H1 (cell line): ENCODE measurements around the gene IQCE. TPM values are rescaled to one million over a fixed set of nuclear protein-coding genes. Genes with fewer than 3 reads are reported as not detected.

ENCODE experiments used
- CTCF ChIA-PET: fragments of 300-600 bp; sonication (Branson Sonifier 250); formaldehyde crosslinking; loops from one replicate; lab custom pipeline; 2021; ENCODE audit not compliant: partially characterized antibody; lab: Charles Lee
- POLR2A ChIA-PET: fragments of 300-600 bp; sonication (Branson Sonifier 250); formaldehyde crosslinking; loops from one replicate; lab custom pipeline; 2021; ENCODE audit warnings: inconsistent platforms; ENCODE audit not compliant: partially characterized antibody; lab: Charles Lee
- DNase-seq, 2 experiments: peaks; one replicate each; pipeline versions ENCODE4 v3.0.0 to v3.0.0-alpha.2; 2010 to 2022; ENCODE audit warnings: low spot score in 2 of 2, low read depth in 1 of 2, mixed read lengths in 1 of 2
- FAIRE-seq: peaks from 2 replicates; lab custom pipeline; 2011; peaks lifted over from hg19 to GRCh38; lab: Jason Lieb, UNC
- H2AFZ ChIP-seq: 2 replicates; pipeline ENCODE4 v1.8.1; 2012; ENCODE audit warnings: low read length, inconsistent platforms
- H2AK5ac ChIP-seq: 2 replicates; pipeline ENCODE4 v1.6.1; 2013; ENCODE audit warnings: low read depth, low read length
- H2BK120ac ChIP-seq: replicated peaks from 2 replicates; pipeline ENCODE3; 2013; ENCODE audit warnings: low read depth, low read length, inconsistent platforms
- H2BK12ac ChIP-seq: 2 replicates; pipeline ENCODE4 v1.6.1; 2013; ENCODE audit warnings: low read depth, low read length
- H2BK15ac ChIP-seq: 2 replicates; pipeline ENCODE4 v1.6.1; 2013; ENCODE audit warnings: low read length
- H2BK20ac ChIP-seq: 2 replicates; pipeline ENCODE4 v1.6.1; 2013; ENCODE audit warnings: low read length
- H2BK5ac ChIP-seq: 2 replicates; pipeline ENCODE4 v1.6.1; 2013; ENCODE audit warnings: low read depth, low read length
- H3K14ac ChIP-seq: 2 replicates; pipeline ENCODE4 v1.6.1; 2013; ENCODE audit warnings: inconsistent platforms; ENCODE audit not compliant: insufficient read length
- H3K18ac ChIP-seq: 2 replicates; pipeline ENCODE4 v1.6.1; 2013; ENCODE audit warnings: low read length; ENCODE audit errors: extremely low read depth
- H3K23ac ChIP-seq: 2 replicates; pipeline ENCODE4 v1.6.1; 2013; ENCODE audit warnings: inconsistent platforms; ENCODE audit not compliant: insufficient read length
- H3K23me2 ChIP-seq: 2 replicates; pipeline ENCODE4 v1.6.1; 2013; ENCODE audit warnings: low read depth, low read length
- H3K27ac ChIP-seq: 2 replicates; pipeline ENCODE4 v1.6.1; 2011; ENCODE audit warnings: low read depth, low read length, inconsistent platforms
- H3K27me3 ChIP-seq, 4 experiments: replicated peaks in 1 of 4; 1 replicate in 1 of 4; 2 replicates in 3 of 4; pipeline versions ENCODE4 v1.6.1 to v1.8.1; 2011 to 2013; ENCODE audit warnings: low read length in 3 of 4, mild to moderate bottlenecking in 3 of 4, inconsistent platforms in 2 of 4, mixed read lengths in 2 of 4, moderate library complexity in 1 of 4; ENCODE audit not compliant: control insufficient read depth in 3 of 4, insufficient read depth in 3 of 4; ENCODE audit errors: extremely low read depth in 1 of 4
- H3K36me3 ChIP-seq, 4 experiments: 2 replicates each; pipeline versions ENCODE4 v1.6.1 to v1.8.1; 2011 to 2013; ENCODE audit warnings: mild to moderate bottlenecking in 4 of 4, low read length in 3 of 4, moderate library complexity in 2 of 4, control low read depth in 1 of 4, inconsistent platforms in 1 of 4; ENCODE audit not compliant: insufficient read depth in 4 of 4, control insufficient read depth in 2 of 4
- H3K4ac ChIP-seq: replicated peaks from 2 replicates; pipeline ENCODE3; 2013; ENCODE audit warnings: low read length, low read depth, mixed read lengths, inconsistent platforms; ENCODE audit not compliant: insufficient read length
- H3K4me1 ChIP-seq, 4 experiments: replicated peaks in 1 of 4; 1 replicate in 1 of 4; 2 replicates in 3 of 4; pipeline versions ENCODE4 v1.6.1 to v1.8.1; 2011 to 2013; ENCODE audit warnings: low read length in 3 of 4, inconsistent platforms in 2 of 4, mixed read lengths in 1 of 4; ENCODE audit not compliant: insufficient read depth in 4 of 4, control insufficient read depth in 3 of 4
- H3K4me2 ChIP-seq, 2 experiments: 2 replicates each; pipeline versions ENCODE4 v1.6.1 to v1.8.1; 2011 to 2013; ENCODE audit warnings: low read depth in 2 of 2, low read length in 2 of 2, control low read depth in 1 of 2, inconsistent platforms in 1 of 2, mild to moderate bottlenecking in 1 of 2; ENCODE audit not compliant: insufficient read depth in 1 of 2
- H3K4me3 ChIP-seq, 4 experiments: fragments of 200-600, 300-600 bp in 1 of 4; sonication (generic), shearing (Covaris generic), sonication (Bioruptor Twin) in 1 of 4; 2 replicates each; pipeline versions ENCODE4 v1.5.1 to v1.8.1; 2011 to 2016; ENCODE audit warnings: low read length in 4 of 4, low read depth in 3 of 4, control low read depth in 2 of 4, inconsistent platforms in 2 of 4, mild to moderate bottlenecking in 2 of 4, mixed read lengths in 1 of 4, moderate library complexity in 1 of 4; ENCODE audit not compliant: insufficient read depth in 2 of 4; ENCODE audit errors: extremely low read depth in 1 of 4
- H3K56ac ChIP-seq: replicated peaks from 2 replicates; pipeline ENCODE3; 2013; ENCODE audit warnings: low read depth, mild to moderate bottlenecking, mixed read lengths, low read length, inconsistent platforms; ENCODE audit not compliant: insufficient read length
- H3K79me1 ChIP-seq: 2 replicates; pipeline ENCODE4 v1.6.1; 2013; ENCODE audit warnings: low read depth, low read length, control low read depth
- H3K79me2 ChIP-seq, 2 experiments: 2 replicates each; pipeline versions ENCODE4 v1.6.1 to v1.8.1; 2012 to 2013; ENCODE audit warnings: low read length in 2 of 2, mild to moderate bottlenecking in 2 of 2, inconsistent platforms in 1 of 2; ENCODE audit not compliant: insufficient read depth in 2 of 2, control insufficient read depth in 1 of 2
- H3K9ac ChIP-seq, 4 experiments: replicated peaks in 1 of 4; 1 replicate in 1 of 4; 2 replicates in 3 of 4; pipeline versions ENCODE4 v1.6.1 to v1.8.1; 2011 to 2013; ENCODE audit warnings: low read depth in 3 of 4, low read length in 3 of 4, control low read depth in 2 of 4, mild to moderate bottlenecking in 2 of 4, moderate library complexity in 2 of 4, inconsistent platforms in 1 of 4; ENCODE audit errors: extremely low read depth in 1 of 4
- H3K9me3 ChIP-seq, 2 experiments: 2 replicates each; pipeline versions ENCODE4 v1.6.1 to v1.8.1; 2012 to 2013; ENCODE audit warnings: mild to moderate bottlenecking in 2 of 2, moderate library complexity in 2 of 2, control low read depth in 1 of 2, inconsistent platforms in 1 of 2, low read depth in 1 of 2, low read length in 1 of 2, mixed read lengths in 1 of 2; ENCODE audit not compliant: insufficient read depth in 2 of 2
- H4K20me1 ChIP-seq, 2 experiments: replicated peaks in 1 of 2; 2 replicates each; pipeline versions ENCODE3 to v1.8.1; 2011 to 2013; ENCODE audit warnings: inconsistent platforms in 2 of 2, low read length in 2 of 2, mild to moderate bottlenecking in 1 of 2; ENCODE audit not compliant: insufficient read depth in 2 of 2, control insufficient read depth in 1 of 2
- H4K5ac ChIP-seq: 2 replicates; pipeline ENCODE4 v1.6.1; 2013; ENCODE audit warnings: low read length, low read depth, mixed read lengths, inconsistent platforms; ENCODE audit not compliant: insufficient read length
- H4K8ac ChIP-seq: 2 replicates; pipeline ENCODE4 v1.8.0; 2013; ENCODE audit warnings: mild to moderate bottlenecking, moderate library complexity, low read length, inconsistent platforms; ENCODE audit not compliant: insufficient read depth; ENCODE audit errors: extremely low read depth
- H4K91ac ChIP-seq: replicated peaks from 2 replicates; pipeline ENCODE3; 2013; ENCODE audit warnings: low read length, mixed read lengths, inconsistent platforms; ENCODE audit not compliant: insufficient read length
- CREB1 ChIP-seq: IDR thresholded peaks from 2 replicates; pipeline ENCODE4 v1.6.1; 2012; ENCODE audit warnings: inconsistent platforms
- CTBP2 ChIP-seq: IDR thresholded peaks from 2 replicates; pipeline ENCODE4 v1.7.0; 2011; ENCODE audit warnings: borderline replicate concordance, mild to moderate bottlenecking, moderate library complexity, mixed read lengths, low read length; ENCODE audit not compliant: insufficient read depth, insufficient read length
- E2F6 ChIP-seq: IDR thresholded peaks from 2 replicates; pipeline ENCODE4 v1.6.1; 2012; ENCODE audit warnings: inconsistent platforms
- EZH2 ChIP-seq: fragments of 200-600 bp; sonication (generic); IDR thresholded peaks from 2 replicates; pipeline ENCODE4 v1.7.1; 2012; ENCODE audit warnings: low read depth, mild to moderate bottlenecking, moderate library complexity, low read length, inconsistent platforms; ENCODE audit not compliant: severe bottlenecking
- GABPA ChIP-seq: IDR thresholded peaks from 2 replicates; pipeline ENCODE4 v1.6.1; 2011; ENCODE audit warnings: mild to moderate bottlenecking, low read length, moderate library complexity, borderline replicate concordance; ENCODE audit not compliant: insufficient read depth
- NANOG ChIP-seq: IDR thresholded peaks from 2 replicates; pipeline ENCODE4 v1.6.1; 2011; ENCODE audit warnings: low read length, low read depth, mild to moderate bottlenecking, inconsistent platforms; ENCODE audit not compliant: insufficient read depth, poor library complexity, severe bottlenecking
- RBBP5 ChIP-seq: IDR thresholded peaks from 2 replicates; pipeline ENCODE4 v1.7.1; 2012; ENCODE audit warnings: low read depth, mild to moderate bottlenecking, inconsistent platforms, low read length, moderate library complexity, borderline replicate concordance
- RXRA ChIP-seq: IDR thresholded peaks from 2 replicates; pipeline ENCODE4 v1.6.1; 2011; ENCODE audit warnings: low read depth, mild to moderate bottlenecking, low read length, moderate library complexity; ENCODE audit not compliant: insufficient read depth
- SP4 ChIP-seq: IDR thresholded peaks from 2 replicates; pipeline ENCODE4 v1.6.1; 2012; ENCODE audit warnings: low read length, inconsistent platforms
- TCF12 ChIP-seq: IDR thresholded peaks from 2 replicates; pipeline ENCODE4 v1.6.1; 2011; ENCODE audit warnings: low read depth, mild to moderate bottlenecking, low read length
- WGBS, 2 experiments: shearing (Covaris generic) in 1 of 2; methylation state at CpG; one replicate each; pipeline versions ENCODE4 v1.1.6 to v1.1.7; 2013 to 2015; ENCODE audit warnings: low lambda C conversion rate in 2 of 2, mixed read lengths in 2 of 2, inconsistent platforms in 1 of 2, low coverage in 1 of 2, missing lambda C conversion rate in 1 of 2; ENCODE audit not compliant: insufficient replicate concordance in 2 of 2, insufficient coverage in 1 of 2, insufficient read length in 1 of 2; ENCODE audit errors: extremely low coverage in 1 of 2, missing lambda C conversion rate in 1 of 2; 5-methylcytosine and 5-hydroxymethylcytosine counted together
- polyA plus RNA-seq, 7 experiments: library from polyadenylated mRNA; depleted of rRNA in 3 of 7; stranded (reverse) in 5 of 7; unstranded in 2 of 7; fragments of >200 nt in 5 of 7; fragments of 200-250 nt in 2 of 7; gene quantifications; 1 replicate in 5 of 7; 2 replicates in 1 of 7; 4 replicates in 1 of 7; pipeline versions ENCODE4 v1.2.1 to v1.2.3, GENCODE V29; 2011 to 2013; ENCODE audit warnings: missing spikeins in 2 of 7, mixed read lengths in 2 of 7
- total RNA-seq: library from RNA; stranded (reverse); fragmentation: NEBNext Ultra II Directional; extraction: Animal tissue kit (Norgen Biotek cat#: 25700); gene quantifications from 2 replicates; pipeline ENCODE4 v1.2.1, GENCODE V29; 2021

Gene IQCE
- total and polyA plus RNA-seq, 2 of the 8 experiments (the other 6 are each of a cell fraction or from before 2014, with no cell fraction given) = 2.2 to 4.9 TPM

- no peak overlapping the region for H2BK12ac ChIP-seq
- H3K14ac ChIP-seq = no peak overlapping the region
- peaks cover 0 to 36% (median 15%) of the 10 kb centered on the region in 4 experiments; a peak in 6 of 7 replicates for H3K4me1 ChIP-seq
- no peak overlapping the region for H2BK15ac ChIP-seq
- no peak overlapping the region for H4K91ac ChIP-seq
- H3K27ac ChIP-seq = no peak overlapping the region
- no peak overlapping the region for H2BK5ac ChIP-seq
- H3K23me2 ChIP-seq = no peaks in the 10 kb centered on the region; the same call in 1 of the 2 replicates
- no peak overlapping the region for H3K4me2 ChIP-seq
- peaks cover 7 to 28% (median 19%) of the 10 kb centered on the region in 4 experiments; a peak in 6 of 8 replicates for H3K36me3 ChIP-seq
- H3K9ac ChIP-seq = no peak overlapping the region
- FAIRE-seq (no peak), DNase-seq (no peak)
- no peaks in the 10 kb centered on the region; a peak in 1 of 4 replicates for H3K79me2 ChIP-seq
- peak overlapping the region; percentile 51; the same call in 1 of the 2 replicates for H4K8ac ChIP-seq
- H2BK120ac ChIP-seq = no peak overlapping the region
- no peaks in the 10 kb centered on the region for H3K79me1 ChIP-seq
- no peak overlapping the region for H3K18ac ChIP-seq
- H3K4me3 ChIP-seq = no peak overlapping the region
- no peak overlapping the region for H3K56ac ChIP-seq
- H3K23ac ChIP-seq = no peak overlapping the region
- H3K9me3 ChIP-seq = no peaks in the 10 kb centered on the region
- no peak overlapping the region for H2BK20ac ChIP-seq
- H4K5ac ChIP-seq = no peak overlapping the region
- WGBS, 2 experiments = 84% methylated on average over 21 of the region's 30 CpGs; no CpG with 5 or more reads in 1 of the 2 experiments
- no peaks in the 10 kb centered on the region for H3K27me3 ChIP-seq
- POLR2A ChIA-PET = interaction anchor here (1.5 to 8.2 kb wide), 2 partner anchors 12 to 55 kb away, joined by 5 to 68 read pairs; no protein-coding TSS in a partner anchor
- no peak overlapping the region for H3K4ac ChIP-seq
- peaks cover 7 to 19% of the 10 kb centered on the region in 2 experiments for H4K20me1 ChIP-seq
- no peak overlapping the region for H2AFZ ChIP-seq
- H2AK5ac ChIP-seq = no peak overlapping the region
- CTCF ChIA-PET = interaction anchor here (0.5 to 2.0 kb wide), 4 partner anchors 20 to 62 kb away, joined by 3 to 14 read pairs (median 4); no protein-coding TSS in a partner anchor
- TF ChIP-seq CTBP2 = no peak
- TF ChIP-seq SP4 = no peak
- no peak for TF ChIP-seq RBBP5
- TF ChIP-seq RXRA = no peak
- TF ChIP-seq E2F6 = no peak
- TF ChIP-seq CREB1 = no peak
- no peak for TF ChIP-seq EZH2
- TF ChIP-seq TCF12 = no peak
- no peak for TF ChIP-seq GABPA
- no peak for TF ChIP-seq NANOG
These were observed 29.4 kb upstream of the IQCE start for GRCh38 chr7:2529161-2530070.
